Heart left ventricle (tissue), 16 donors: ENCODE measurements around the gene NEURL3. TPM values are rescaled to one million over a fixed set of nuclear protein-coding genes. Genes with fewer than 3 reads are reported as not detected.
A peak's percentile ranks its signal among the peaks of the same experiment; 100 is the strongest.

Source experiments
- ATAC-seq, 4 donors: fragments of 200-7000 bp; cut with Tn5 transposase; one replicate each; pipeline ENCODE4 v1.9.1; 2020 to 2022; ENCODE audit warnings: moderate library complexity in 4 of 4, mild to moderate bottlenecking in 3 of 4, moderate number of reproducible peaks in 1 of 4
- DNase-seq, 5 donors: peaks; one replicate each; pipeline ENCODE4 v3.0.0-alpha.2; 2020
- H3K27ac ChIP-seq, 12 donors: fragments of 200-600 bp; sonication (generic) in 4 of 12; one replicate each; pipeline versions ENCODE4 v1.5.0 to v1.8.0; 2016 to 2022; ENCODE audit warnings: mild to moderate bottlenecking in 2 of 12
- H3K27me3 ChIP-seq, 9 donors: fragments of 200-600 bp; sonication (generic) in 2 of 9; one replicate each; pipeline versions ENCODE4 v1.5.1 to v1.8.0; 2016 to 2022; ENCODE audit warnings: mild to moderate bottlenecking in 3 of 9
- H3K36me3 ChIP-seq, 9 donors: fragments of 200-600 bp; sonication (generic) in 2 of 9; one replicate each; pipeline versions ENCODE4 v1.5.0 to v1.8.0; 2018 to 2022; ENCODE audit warnings: mild to moderate bottlenecking in 2 of 9
- H3K4me1 ChIP-seq, 12 donors: fragments of 200-600 bp; sonication (generic) in 4 of 12; one replicate each; pipeline versions ENCODE4 v1.5.0 to v1.8.0; 2016 to 2022; ENCODE audit warnings: mild to moderate bottlenecking in 3 of 12
- H3K4me3 ChIP-seq, 12 donors: fragments of 200-600 bp; sonication (generic) in 4 of 12; one replicate each; pipeline versions ENCODE4 v1.5.0 to v1.8.0; 2017 to 2022; ENCODE audit warnings: mild to moderate bottlenecking in 9 of 12, moderate library complexity in 4 of 12
- H3K9me3 ChIP-seq, 12 donors: fragments of 200-600 bp; sonication (generic) in 4 of 12; one replicate each; pipeline versions ENCODE4 v1.5.0 to v1.8.0; 2016 to 2022; ENCODE audit warnings: mild to moderate bottlenecking in 1 of 12
- POLR2A ChIP-seq, 2 donors: fragments of 450-650 bp; IDR thresholded peaks; one replicate each; pipeline ENCODE4 v1.6.1; 2017; ENCODE audit warnings: antibody characterized with exemption in 2 of 2, mild to moderate bottlenecking in 2 of 2, moderate library complexity in 2 of 2
- WGBS, 4 donors: extraction: QIAGEN DNeasy Blood & Tissue Kit in 2 of 4; methylation state at CpG; one replicate each; pipeline versions ENCODE4 v1.1.5 to v1.1.7; 2013 to 2018; 5-methylcytosine and 5-hydroxymethylcytosine counted together
- intact Hi-C, 10 donors: fragments of 100-400 bp; cut with DNase I; formaldehyde crosslinking; loops; one replicate each; pipeline versions ENCODE4 v1.11.1 to v1.14.2; 2022
- polyA plus RNA-seq, 2 donors: library from polyadenylated mRNA; stranded (reverse); fragments of 200-250 nt; gene quantifications; one replicate each; pipeline ENCODE4 v1.2.3, GENCODE V29; 2013
- total RNA-seq, 9 donors: library from RNA; depleted of rRNA in 2 of 9; stranded (reverse); fragments of >200 nt in 2 of 9; fragmentation: NEBNext Ultra II Directional in 3 of 9; extraction: Animal tissue kit (Norgen Biotek cat#: 25700) in 3 of 9; gene quantifications; one replicate each; pipeline versions ENCODE4 v1.1.0 to v1.2.4, GENCODE V29; 2016 to 2023
- TF ChIP-seq, protein P1 (sequence below), 12 donors: fragments of 200-600 bp; sonication (generic) in 4 of 12; IDR thresholded peaks; one replicate each; pipeline versions ENCODE4 v1.5.0 to v1.8.0; 2018 to 2022; ENCODE audit warnings: antibody characterized with exemption in 12 of 12, mild to moderate bottlenecking in 5 of 12
- donor health status: ischemic (EF 13 %, LVEDD 7.1; RV severe dilation, severe dysfunction).
- donor health status: healthy with polysubstance abuse.
- donor health status: DM: no; HTN: yes; CAD: no.
- donor health status: DM: no; HTN: no; CAD: no.
- donor health status: ischemic (EF 25% LVEDD 6.9; RV normal size, moderate dysfunction).
- donor health status: ischemic (EF 25% LVEDD 5.7; RV mildly dilated, moderate dysfunction).
- donor health status: healthy.
- donor health status: DM: yes; HTN: yes; CAD: no.
- donor health status: ischemic (EF 35%, LVEDD 5.7; RV mildly dilated, moderate dysfunction).
- donor health status: nonischemic (EF 11% LVEDD 7.7; RV severe dilation, severe dysfunction).
- donor health status: DM: yes; HTN: yes; CAD: no.
- donor health status: PGD.
- donor health status: ischemic (EF 29% LVEDD 5.4; RV normal size, mild dysfunction).
- donor health status: nonischemic (EF 23%, LVEDD 6.1; RV moderate dilation, normal function).

Gene NEURL3
- total and polyA plus RNA-seq, 11 donors, result 0.07 to 0.75 (median 0.27) TPM; not detected in 8

DNA sequence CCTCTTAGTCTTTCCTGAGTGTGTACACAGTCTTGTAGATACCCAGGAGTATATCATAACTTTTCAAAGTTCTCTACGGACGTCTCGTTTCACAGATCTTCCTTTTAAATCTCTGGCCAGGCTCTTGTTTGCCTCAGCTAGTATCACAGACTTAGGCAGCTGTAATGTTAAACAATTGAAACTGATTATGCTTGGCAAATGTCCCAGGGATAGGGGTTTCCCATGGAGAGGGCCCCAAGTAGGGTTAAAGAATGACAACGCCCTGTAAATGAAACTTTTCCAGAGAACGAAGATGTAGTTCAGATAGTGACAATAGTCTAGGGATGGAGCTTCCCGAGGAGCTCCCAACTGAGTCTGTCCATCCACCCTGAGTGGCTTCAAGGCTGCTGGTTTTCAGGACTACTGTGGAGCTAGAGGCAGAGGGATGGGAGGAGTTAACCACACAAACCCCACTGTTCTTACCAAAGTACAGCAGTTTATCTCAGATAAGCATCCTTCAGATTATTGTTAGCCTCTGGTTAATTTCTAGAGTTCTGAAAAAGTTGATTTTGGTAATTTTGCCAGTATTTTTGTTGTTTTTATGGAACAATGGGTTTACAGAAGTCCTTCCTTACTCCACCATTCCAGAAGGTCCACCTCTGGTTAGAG lies 9.1 kb downstream of the NEURL3 start:
- H3K27ac ChIP-seq, result peak overlapping the region in 4 of 12 donors; percentile 7 to 43 (median 16)
- no peak overlapping the region for H3K4me3 ChIP-seq
- intact Hi-C loops, result no loop called here
- TF ChIP-seq POLR2A (IDR thresholded peaks at IDR 0.05), result no peak
- TF ChIP-seq, protein P1, sequence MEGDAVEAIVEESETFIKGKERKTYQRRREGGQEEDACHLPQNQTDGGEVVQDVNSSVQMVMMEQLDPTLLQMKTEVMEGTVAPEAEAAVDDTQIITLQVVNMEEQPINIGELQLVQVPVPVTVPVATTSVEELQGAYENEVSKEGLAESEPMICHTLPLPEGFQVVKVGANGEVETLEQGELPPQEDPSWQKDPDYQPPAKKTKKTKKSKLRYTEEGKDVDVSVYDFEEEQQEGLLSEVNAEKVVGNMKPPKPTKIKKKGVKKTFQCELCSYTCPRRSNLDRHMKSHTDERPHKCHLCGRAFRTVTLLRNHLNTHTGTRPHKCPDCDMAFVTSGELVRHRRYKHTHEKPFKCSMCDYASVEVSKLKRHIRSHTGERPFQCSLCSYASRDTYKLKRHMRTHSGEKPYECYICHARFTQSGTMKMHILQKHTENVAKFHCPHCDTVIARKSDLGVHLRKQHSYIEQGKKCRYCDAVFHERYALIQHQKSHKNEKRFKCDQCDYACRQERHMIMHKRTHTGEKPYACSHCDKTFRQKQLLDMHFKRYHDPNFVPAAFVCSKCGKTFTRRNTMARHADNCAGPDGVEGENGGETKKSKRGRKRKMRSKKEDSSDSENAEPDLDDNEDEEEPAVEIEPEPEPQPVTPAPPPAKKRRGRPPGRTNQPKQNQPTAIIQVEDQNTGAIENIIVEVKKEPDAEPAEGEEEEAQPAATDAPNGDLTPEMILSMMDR (IDR thresholded peaks at IDR 0.05), result no peak
- peaks cover 0 to 14% (median 8%) of the 10 kb centered on the region in 9 donors for H3K27me3 ChIP-seq
- ATAC-seq (peak in 1 of 4 donors; percentile 56), DNase-seq (no peak)
- peaks cover 0 to 5% (median 0%) of the 10 kb centered on the region in 12 donors for H3K4me1 ChIP-seq
- 43 to 55% (median 48%) methylated on average over 6 of the region's 6 CpGs for WGBS, 4 donors
- no peaks in the 10 kb centered on the region for H3K36me3 ChIP-seq
- peaks cover 0 to 23% (median 3%) of the 10 kb centered on the region in 12 donors for H3K9me3 ChIP-seq

DNA sequence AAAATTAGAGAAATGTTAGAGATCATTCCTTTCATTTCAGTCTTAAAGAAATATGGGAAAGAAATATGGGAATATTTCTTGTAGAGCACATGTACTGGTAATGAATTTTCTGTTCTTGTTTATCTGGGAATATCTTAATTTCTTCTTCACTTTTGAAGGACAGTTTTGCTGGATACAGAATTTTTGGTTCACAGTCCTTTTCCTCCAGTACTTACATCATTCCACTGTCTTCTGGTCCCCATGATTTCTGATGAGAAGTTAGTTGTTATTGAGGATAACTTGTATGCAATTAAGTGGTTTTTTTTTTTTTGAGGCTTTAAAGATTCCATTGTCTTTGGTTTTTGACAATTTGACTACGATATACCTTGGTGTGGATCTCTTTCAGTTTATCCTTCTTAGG lies 11.0 kb downstream of the NEURL3 start:
- ATAC-seq, result no peak
- DNase-seq, result no peak
- H3K27ac ChIP-seq, result no peak overlapping the region
- H3K4me3 ChIP-seq, result no peak overlapping the region
- no peaks in the 10 kb centered on the region for H3K36me3 ChIP-seq
- no peak for TF ChIP-seq POLR2A (IDR thresholded peaks at IDR 0.05)
- TF ChIP-seq, protein P1 (IDR thresholded peaks at IDR 0.05), result no peak
- WGBS, 4 donors, result 90 to 96% (median 93%) methylated on average over 1 of the region's 1 CpG
- peaks cover 0 to 14% (median 0%) of the 10 kb centered on the region in 12 donors for H3K4me1 ChIP-seq
- no peaks in the 10 kb centered on the region for H3K27me3 ChIP-seq
- intact Hi-C loops, result no loop called here
- H3K9me3 ChIP-seq, result peaks cover 0 to 28% (median 3%) of the 10 kb centered on the region in 12 donors

DNA sequence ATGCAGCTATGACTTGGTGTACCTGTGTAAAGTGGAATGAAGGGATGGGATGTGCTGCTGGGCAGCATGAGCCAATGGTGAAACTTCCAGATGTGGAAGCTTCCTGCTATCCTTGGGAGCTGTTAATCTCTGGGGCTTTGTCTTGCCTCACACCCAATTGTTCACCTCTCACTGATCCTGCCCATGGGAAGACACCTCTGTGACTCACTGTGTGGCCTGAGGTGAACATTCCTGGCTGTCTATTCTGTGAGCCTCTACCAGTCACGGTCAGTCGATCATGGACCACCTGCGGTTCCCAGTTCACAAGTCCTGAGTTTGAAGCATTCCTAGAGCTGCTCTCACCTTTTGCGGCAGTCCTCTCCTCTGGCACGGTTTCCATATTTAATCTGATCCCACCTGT lies 12.1 kb downstream of the NEURL3 start:
- intact Hi-C loops, result no loop called here
- Histone ChIP-seq H3K4me1 (peaks cover 0 to 17% (median 0%) of the 10 kb centered on the region in 12 donors), H3K27ac (no peak overlapping the region), H3K27me3 (no peaks in the 10 kb centered on the region), H3K9me3 (peaks cover 0 to 28% (median 3%) of the 10 kb centered on the region in 12 donors), H3K4me3 (no peak overlapping the region), H3K36me3 (no peaks in the 10 kb centered on the region)
- no peak for TF ChIP-seq POLR2A (IDR thresholded peaks at IDR 0.05)
- TF ChIP-seq, protein P1 (IDR thresholded peaks at IDR 0.05), result no peak
- 65 to 81% (median 69%) methylated on average over 5 of the region's 5 CpGs for WGBS, 4 donors
- no peak for ATAC-seq
- no peak for DNase-seq

DNA sequence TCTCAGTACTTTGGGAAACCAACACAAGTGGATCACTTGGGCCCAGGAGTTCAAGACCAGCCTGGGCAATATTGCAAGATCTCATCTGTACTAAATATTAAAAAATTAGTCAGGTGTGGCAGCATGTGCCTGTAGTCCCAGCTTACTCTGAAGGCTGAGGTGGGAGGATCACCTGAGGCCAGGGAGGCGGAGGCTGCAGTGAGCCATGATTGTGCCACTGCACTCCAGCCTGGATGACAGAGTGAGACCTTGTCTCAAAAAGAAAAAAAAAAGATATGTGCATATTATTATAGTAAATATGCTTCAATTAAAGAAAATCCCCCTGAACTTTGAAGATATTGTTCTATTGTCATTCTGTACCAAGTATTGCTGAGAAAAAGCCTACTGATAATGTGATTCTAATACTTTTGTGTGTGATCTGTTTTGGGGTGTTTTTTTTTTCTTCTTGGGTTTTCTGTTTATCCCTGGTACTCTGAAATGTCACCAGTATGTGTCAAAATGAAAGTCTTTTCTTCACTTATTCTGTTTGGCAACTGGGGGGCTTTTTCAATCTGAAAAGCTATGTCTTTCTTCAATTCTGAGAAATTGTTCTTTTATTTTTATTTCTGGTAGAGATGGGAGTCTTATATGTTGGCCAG lies 13.2 kb downstream of the NEURL3 start:
- no peak overlapping the region for H3K27ac ChIP-seq
- intact Hi-C loops, result no loop called here
- TF ChIP-seq, protein P1 (IDR thresholded peaks at IDR 0.05), result no peak
- TF ChIP-seq POLR2A (IDR thresholded peaks at IDR 0.05), result no peak
- ATAC-seq (no peak), DNase-seq (no peak)
- peaks cover 0 to 22% (median 0%) of the 10 kb centered on the region in 12 donors for H3K4me1 ChIP-seq
- no peaks in the 10 kb centered on the region for H3K27me3 ChIP-seq
- 98 to 100% (median 100%) methylated on average over 1 of the region's 1 CpG for WGBS, 4 donors
- no peak overlapping the region for H3K4me3 ChIP-seq
- no peaks in the 10 kb centered on the region for H3K36me3 ChIP-seq
- peaks cover 0 to 28% (median 3%) of the 10 kb centered on the region in 12 donors for H3K9me3 ChIP-seq
